Measurements from ENCODE around the gene CCDC9B. TPM values are rescaled to one million over a fixed set of nuclear protein-coding genes. Genes with fewer than 3 reads are reported as not detected.

CCDC9B gene
- total RNA-seq, 1 donor from 2014 or later = 0.86 TPM

GRCh38 chr15:40312370-40313158 lies 28.2 kb downstream of the CCDC9B start:
- intact Hi-C loops (cut with micrococcal nuclease) = no loop called here

GRCh38 chr15:40310993-40311392 lies 29.7 kb downstream of the CCDC9B start:
- intact Hi-C loops (cut with micrococcal nuclease) = loop anchor here (1.0 kb wide), 1 partner anchor 32 kb away; no protein-coding TSS in a partner anchor

- intact Hi-C loops (cut with micrococcal nuclease) = loop anchor here (1.0 kb wide), 1 partner anchor 31 kb away; no protein-coding TSS in a partner anchor
Observed at GRCh38 chr15:40310001-40310959, 30.5 kb downstream of the CCDC9B start.

- intact Hi-C loops (cut with micrococcal nuclease) = no loop called here
Observed at GRCh38 chr15:40309344-40309862, 31.3 kb downstream of the CCDC9B start.

- intact Hi-C loops (cut with micrococcal nuclease) = loop anchor here (1.0 kb wide), 2 partner anchors 16 to 25 kb away; partner anchors contain the start of gene INAFM2
Observed at GRCh38 chr15:40307421-40308211, 33.1 kb downstream of the CCDC9B start, which contains the start of gene PLCB2. TSS of gene PLCB2 (minus strand) at chr15:40307935. CDS start at chr15:40307672, 263 bp downstream.

- intact Hi-C loops (cut with micrococcal nuclease) = loop anchor here (1.0 kb wide), 2 partner anchors 16 to 25 kb away; partner anchors contain the start of gene INAFM2
Observed at GRCh38 chr15:40306908-40307307, 33.8 kb downstream of the CCDC9B start.

GRCh38 chr15:40306371-40306770 lies 34.4 kb downstream of the CCDC9B start:
- intact Hi-C loops (cut with micrococcal nuclease) = no loop called here

GRCh38 chr15:40305281-40305680 lies 35.5 kb downstream of the CCDC9B start:
- intact Hi-C loops (cut with micrococcal nuclease) = no loop called here

- intact Hi-C loops (cut with micrococcal nuclease) = no loop called here
Observed at GRCh38 chr15:40303576-40303975, 37.2 kb downstream of the CCDC9B start.

GRCh38 chr15:40302981-40303380 lies 37.8 kb downstream of the CCDC9B start:
- intact Hi-C loops (cut with micrococcal nuclease) = no loop called here

GRCh38 chr15:40302288-40302886 lies 38.4 kb downstream of the CCDC9B start:
- intact Hi-C loops (cut with micrococcal nuclease) = no loop called here

GRCh38 chr15:40301467-40302179 lies 39.1 kb downstream of the CCDC9B start:
- intact Hi-C loops (cut with micrococcal nuclease) = no loop called here

- intact Hi-C loops (cut with micrococcal nuclease) = no loop called here
Observed at GRCh38 chr15:40300771-40301170, 40.0 kb downstream of the CCDC9B start.

GRCh38 chr15:40300367-40300766 lies 40.4 kb downstream of the CCDC9B start:
- intact Hi-C loops (cut with micrococcal nuclease) = no loop called here

GRCh38 chr15:40298216-40298935 lies 42.4 kb downstream of the CCDC9B start:
- intact Hi-C loops (cut with micrococcal nuclease) = no loop called here

GRCh38 chr15:40297356-40297755 lies 43.4 kb downstream of the CCDC9B start:
- intact Hi-C loops (cut with micrococcal nuclease) = no loop called here

- intact Hi-C loops (cut with micrococcal nuclease) = no loop called here
Observed at GRCh38 chr15:40296561-40297230, 44.0 kb downstream of the CCDC9B start.

- intact Hi-C loops (cut with micrococcal nuclease) = no loop called here
Observed at GRCh38 chr15:40295877-40296560, 44.7 kb downstream of the CCDC9B start.

Data from T-helper 2 cell treated with Interferon-gamma antibody and Interleukin-4, amounts not matched to agents 100 ng/mL and 5 ng/mL, for 36 hours (primary cell).